T-helper 1 cell treated with Interleukin-12 subunit alpha and Interleukin-12 subunit beta and Interleukin-4 antibody, amounts not matched to agents 30 μg/mL and 1 μg/mL, for 36 hours (primary cell): ENCODE results near the gene STK32B.
"Not testable (repeated sequence)": the region's sequence is repeated elsewhere in the genome, so short reads cannot be mapped to it uniquely, and the experiment has no call there.

ENCODE experiments used
- H3K27ac Mint-ChIP-seq: one replicate; pipeline ENCODE4 v1.8.0; 2021; ENCODE audit warnings: mild to moderate bottlenecking, mixed read lengths
- H3K27me3 Mint-ChIP-seq: one replicate; pipeline ENCODE4 v1.8.0; 2021; ENCODE audit warnings: low read depth, mixed read lengths
- H3K36me3 Mint-ChIP-seq: one replicate; pipeline ENCODE4 v1.8.0; 2021; ENCODE audit warnings: low read depth, mixed read lengths
- H3K4me1 Mint-ChIP-seq: one replicate; pipeline ENCODE4 v1.8.0; 2021; ENCODE audit warnings: low read depth, mixed read lengths
- H3K4me3 Mint-ChIP-seq: one replicate; pipeline ENCODE4 v1.8.0; 2021; ENCODE audit warnings: mild to moderate bottlenecking, moderate library complexity, mixed read lengths
- H3K9me3 Mint-ChIP-seq: one replicate; pipeline ENCODE4 v1.8.0; 2021; ENCODE audit warnings: mixed read lengths

The STK32B gene

GRCh38 chr4:5423670-5424069 is 372.4 kb downstream of the STK32B start:
- Mint-ChIP-seq H3K36me3 (no peaks in the 10 kb centered on the region), H3K27ac (no peak overlapping the region), H3K4me1 (no peaks in the 10 kb centered on the region), H3K9me3 (no peaks in the 10 kb centered on the region), H3K4me3 (no peak overlapping the region), H3K27me3 (no peaks in the 10 kb centered on the region)

GRCh38 chr4:5424211-5424610 is 372.9 kb downstream of the STK32B start:
- no peak overlapping the region for H3K4me3 Mint-ChIP-seq
- no peak overlapping the region for H3K27ac Mint-ChIP-seq
- H3K27me3 Mint-ChIP-seq = no peaks in the 10 kb centered on the region
- no peaks in the 10 kb centered on the region for H3K9me3 Mint-ChIP-seq
- no peaks in the 10 kb centered on the region for H3K4me1 Mint-ChIP-seq
- no peaks in the 10 kb centered on the region for H3K36me3 Mint-ChIP-seq

GRCh38 chr4:5424901-5425300 is 373.6 kb downstream of the STK32B start:
- Mint-ChIP-seq H3K27ac (no peak overlapping the region), H3K36me3 (no peaks in the 10 kb centered on the region), H3K4me1 (no peaks in the 10 kb centered on the region), H3K27me3 (no peaks in the 10 kb centered on the region), H3K4me3 (no peak overlapping the region), H3K9me3 (no peaks in the 10 kb centered on the region)

GRCh38 chr4:5429747-5430146 is 378.5 kb downstream of the STK32B start:
- H3K27ac Mint-ChIP-seq = no peak overlapping the region

GRCh38 chr4:5433196-5433595 is 381.9 kb downstream of the STK32B start:
- Mint-ChIP-seq H3K27ac (no peak overlapping the region), H3K4me1 (no peaks in the 10 kb centered on the region), H3K36me3 (no peaks in the 10 kb centered on the region), H3K27me3 (no peaks in the 10 kb centered on the region), H3K4me3 (no peak overlapping the region), H3K9me3 (peaks cover 6% of the 10 kb centered on the region)

More at GRCh38 chr4:5429747-5430146, 378.5 kb downstream of the STK32B start:
- H3K4me3 Mint-ChIP-seq = no peak overlapping the region
- no peaks in the 10 kb centered on the region for H3K36me3 Mint-ChIP-seq
- H3K27me3 Mint-ChIP-seq = no peaks in the 10 kb centered on the region
- H3K9me3 Mint-ChIP-seq = no peaks in the 10 kb centered on the region
- no peaks in the 10 kb centered on the region for H3K4me1 Mint-ChIP-seq

- no peaks in the 10 kb centered on the region for H3K36me3 Mint-ChIP-seq
- H3K27me3 Mint-ChIP-seq = no peaks in the 10 kb centered on the region
- no peaks in the 10 kb centered on the region for H3K4me1 Mint-ChIP-seq
- peaks cover 8% of the 10 kb centered on the region for H3K9me3 Mint-ChIP-seq
- no peak overlapping the region for H3K27ac Mint-ChIP-seq
- no peak overlapping the region for H3K4me3 Mint-ChIP-seq
Observed at GRCh38 chr4:5435201-5435600, 383.9 kb downstream of the STK32B start.

- H3K9me3 Mint-ChIP-seq = peaks cover 8% of the 10 kb centered on the region
- no peak overlapping the region for H3K4me3 Mint-ChIP-seq
- no peaks in the 10 kb centered on the region for H3K27me3 Mint-ChIP-seq
- no peaks in the 10 kb centered on the region for H3K36me3 Mint-ChIP-seq
- no peaks in the 10 kb centered on the region for H3K4me1 Mint-ChIP-seq
- no peak overlapping the region for H3K27ac Mint-ChIP-seq
Observed at GRCh38 chr4:5435823-5436222, 384.5 kb downstream of the STK32B start.

GRCh38 chr4:5443976-5444802 is 392.9 kb downstream of the STK32B start:
- not testable (repeated sequence) for H3K27me3 Mint-ChIP-seq, H3K9me3 Mint-ChIP-seq, H3K27ac Mint-ChIP-seq, H3K4me3 Mint-ChIP-seq, H3K4me1 Mint-ChIP-seq, H3K36me3 Mint-ChIP-seq

GRCh38 chr4:5444918-5445517 is 393.7 kb downstream of the STK32B start:
- Mint-ChIP-seq H3K9me3 (no peaks in the 10 kb centered on the region), H3K36me3 (no peaks in the 10 kb centered on the region), H3K27me3 (no peaks in the 10 kb centered on the region), H3K4me1 (no peaks in the 10 kb centered on the region), H3K27ac (no peak overlapping the region), H3K4me3 (no peak overlapping the region)

- no peaks in the 10 kb centered on the region for H3K36me3 Mint-ChIP-seq
- no peak overlapping the region for H3K27ac Mint-ChIP-seq
- H3K4me3 Mint-ChIP-seq = no peak overlapping the region
- H3K4me1 Mint-ChIP-seq = no peaks in the 10 kb centered on the region
- no peaks in the 10 kb centered on the region for H3K9me3 Mint-ChIP-seq
- no peaks in the 10 kb centered on the region for H3K27me3 Mint-ChIP-seq
Observed at GRCh38 chr4:5446595-5447226, 395.4 kb downstream of the STK32B start.

- no peak overlapping the region for H3K4me3 Mint-ChIP-seq
- no peaks in the 10 kb centered on the region for H3K27me3 Mint-ChIP-seq
- no peaks in the 10 kb centered on the region for H3K4me1 Mint-ChIP-seq
- H3K9me3 Mint-ChIP-seq = no peaks in the 10 kb centered on the region
- H3K27ac Mint-ChIP-seq = no peak overlapping the region
- H3K36me3 Mint-ChIP-seq = no peaks in the 10 kb centered on the region
Observed at GRCh38 chr4:5447755-5448154, 396.5 kb downstream of the STK32B start.

- Mint-ChIP-seq H3K27ac (no peak overlapping the region), H3K9me3 (no peaks in the 10 kb centered on the region), H3K4me1 (no peaks in the 10 kb centered on the region), H3K4me3 (no peak overlapping the region), H3K27me3 (no peaks in the 10 kb centered on the region), H3K36me3 (no peaks in the 10 kb centered on the region)
Observed at GRCh38 chr4:5448221-5448620, 396.9 kb downstream of the STK32B start.

- no peak overlapping the region for H3K4me3 Mint-ChIP-seq
- no peaks in the 10 kb centered on the region for H3K36me3 Mint-ChIP-seq
- H3K9me3 Mint-ChIP-seq = no peaks in the 10 kb centered on the region
- no peaks in the 10 kb centered on the region for H3K4me1 Mint-ChIP-seq
- no peak overlapping the region for H3K27ac Mint-ChIP-seq
- H3K27me3 Mint-ChIP-seq = no peaks in the 10 kb centered on the region
Observed at GRCh38 chr4:5451243-5451642, 400.0 kb downstream of the STK32B start.

- no peaks in the 10 kb centered on the region for H3K4me1 Mint-ChIP-seq
- no peaks in the 10 kb centered on the region for H3K27me3 Mint-ChIP-seq
- H3K9me3 Mint-ChIP-seq = no peaks in the 10 kb centered on the region
- H3K27ac Mint-ChIP-seq = no peak overlapping the region
- no peak overlapping the region for H3K4me3 Mint-ChIP-seq
- H3K36me3 Mint-ChIP-seq = no peaks in the 10 kb centered on the region
Observed at GRCh38 chr4:5452156-5452555, 400.9 kb downstream of the STK32B start.

GRCh38 chr4:5455003-5455585 is 403.8 kb downstream of the STK32B start:
- Mint-ChIP-seq H3K27ac (no peak overlapping the region), H3K4me3 (no peak overlapping the region), H3K27me3 (no peaks in the 10 kb centered on the region), H3K9me3 (no peaks in the 10 kb centered on the region), H3K4me1 (no peaks in the 10 kb centered on the region), H3K36me3 (no peaks in the 10 kb centered on the region)
